H7 (cell line): ENCODE results near the gene IFT57. TPM values are rescaled to one million over a fixed set of nuclear protein-coding genes. Genes with fewer than 3 reads are reported as not detected.
"Not testable (repeated sequence)": the region's sequence is repeated elsewhere in the genome, so short reads cannot be mapped to it uniquely, and the experiment has no call there.

Experiments
- DNase-seq: peaks from one replicate; pipeline ENCODE4 v3.0.0; 2012
- H3K27me3 ChIP-seq: 2 replicates; pipeline ENCODE4 v1.6.0; 2011; ENCODE audit warnings: mild to moderate bottlenecking, low read length; ENCODE audit not compliant: control insufficient read depth, insufficient read depth
- H3K36me3 ChIP-seq: replicated peaks from 2 replicates; pipeline ENCODE4 v1.5.1; 2011; ENCODE audit warnings: low read length; ENCODE audit not compliant: control insufficient read depth, insufficient read depth
- H3K4me3 ChIP-seq: 2 replicates; pipeline ENCODE4 v1.5.1; 2011; ENCODE audit warnings: low read depth, mild to moderate bottlenecking, control low read depth, low read length, moderate library complexity; ENCODE audit not compliant: insufficient read depth
- total RNA-seq: library from RNA; depleted of rRNA; stranded (reverse); fragments of >200 nt; shearing (Covaris generic); gene quantifications from 2 replicates; pipeline ENCODE4 v1.2.3, GENCODE V29; 2014

The IFT57 gene
- total RNA-seq, 1 experiment from 2014 or later = 28.7 TPM

GRCh38 chr3:108164391-108164790 lies 57.8 kb downstream of the IFT57 start:
- H3K36me3 ChIP-seq = no peaks in the 10 kb centered on the region
- H3K27me3 ChIP-seq = no peaks in the 10 kb centered on the region
- H3K4me3 ChIP-seq = no peak overlapping the region
- no peak for DNase-seq

- Histone ChIP-seq H3K4me3 (no peak overlapping the region), H3K36me3 (no peaks in the 10 kb centered on the region), H3K27me3 (no peaks in the 10 kb centered on the region)
- DNase-seq = no peak
These were observed 62.4 kb downstream of the IFT57 start for GRCh38 chr3:108159865-108160264.

GRCh38 chr3:108159105-108159504 lies 63.1 kb downstream of the IFT57 start:
- DNase-seq = no peak
- H3K4me3 ChIP-seq = no peak overlapping the region
- H3K27me3 ChIP-seq = no peaks in the 10 kb centered on the region
- H3K36me3 ChIP-seq = no peaks in the 10 kb centered on the region

GRCh38 chr3:108158251-108158650 lies 64.0 kb downstream of the IFT57 start:
- no peak for DNase-seq
- H3K4me3 ChIP-seq = no peak overlapping the region
- no peaks in the 10 kb centered on the region for H3K36me3 ChIP-seq
- H3K27me3 ChIP-seq = no peaks in the 10 kb centered on the region

GRCh38 chr3:108157273-108157672 lies 65.0 kb downstream of the IFT57 start:
- Histone ChIP-seq H3K27me3 (no peaks in the 10 kb centered on the region), H3K36me3 (no peaks in the 10 kb centered on the region), H3K4me3 (no peak overlapping the region)
- no peak for DNase-seq

GRCh38 chr3:108156312-108156853 lies 65.8 kb downstream of the IFT57 start:
- Histone ChIP-seq H3K27me3 (no peaks in the 10 kb centered on the region), H3K4me3 (no peak overlapping the region), H3K36me3 (no peaks in the 10 kb centered on the region)
- no peak for DNase-seq

GRCh38 chr3:108155642-108156041 lies 66.6 kb downstream of the IFT57 start:
- DNase-seq, H3K4me3 ChIP-seq, H3K36me3 ChIP-seq, H3K27me3 ChIP-seq: not testable (repeated sequence)

GRCh38 chr3:108153451-108153981 lies 68.7 kb downstream of the IFT57 start:
- H3K4me3 ChIP-seq = no peak overlapping the region
- H3K36me3 ChIP-seq = no peaks in the 10 kb centered on the region
- no peaks in the 10 kb centered on the region for H3K27me3 ChIP-seq
- DNase-seq = peak; percentile 36

- Histone ChIP-seq H3K36me3 (no peaks in the 10 kb centered on the region), H3K27me3 (no peaks in the 10 kb centered on the region), H3K4me3 (no peak overlapping the region)
- no peak for DNase-seq
These were observed 70.0 kb downstream of the IFT57 start for GRCh38 chr3:108152274-108152673.

- no peak for DNase-seq
- Histone ChIP-seq H3K36me3 (no peaks in the 10 kb centered on the region), H3K4me3 (no peak overlapping the region), H3K27me3 (no peaks in the 10 kb centered on the region)
These were observed 72.0 kb downstream of the IFT57 start for GRCh38 chr3:108150200-108150599.

GRCh38 chr3:108146139-108146538 lies 76.1 kb downstream of the IFT57 start:
- Histone ChIP-seq H3K27me3 (no peaks in the 10 kb centered on the region), H3K36me3 (no peaks in the 10 kb centered on the region), H3K4me3 (no peak overlapping the region)
- no peak for DNase-seq

GRCh38 chr3:108145578-108145977 lies 76.6 kb downstream of the IFT57 start:
- no peaks in the 10 kb centered on the region for H3K36me3 ChIP-seq
- H3K27me3 ChIP-seq = no peaks in the 10 kb centered on the region
- no peak for DNase-seq
- H3K4me3 ChIP-seq = no peak overlapping the region

GRCh38 chr3:108137460-108137814 lies 84.8 kb downstream of the IFT57 start:
- no peak overlapping the region for H3K4me3 ChIP-seq
- H3K36me3 ChIP-seq = no peaks in the 10 kb centered on the region
- no peaks in the 10 kb centered on the region for H3K27me3 ChIP-seq
- DNase-seq = no peak

- DNase-seq = no peak
- Histone ChIP-seq H3K4me3 (no peak overlapping the region), H3K27me3 (no peaks in the 10 kb centered on the region), H3K36me3 (no peaks in the 10 kb centered on the region)
These were observed 85.4 kb downstream of the IFT57 start for GRCh38 chr3:108136561-108137459.

GRCh38 chr3:108134555-108134880 lies 87.7 kb downstream of the IFT57 start:
- DNase-seq = no peak
- Histone ChIP-seq H3K27me3 (no peaks in the 10 kb centered on the region), H3K4me3 (no peak overlapping the region), H3K36me3 (no peaks in the 10 kb centered on the region)
